HTR-8/SVneo (cell line): ENCODE data around the gene PARD6B.
"Not testable (repeated sequence)": the region's sequence is repeated elsewhere in the genome, so short reads cannot be mapped to it uniquely, and the experiment has no call there.

Experiments used
- DNase-seq: peaks from one replicate; pipeline ENCODE4 v3.0.0; 2011; ENCODE audit warnings: low spot score, mixed read lengths; ENCODE audit not compliant: insufficient read length
- FAIRE-seq: peaks from 2 replicates; lab custom pipeline; 2011; peaks lifted over from hg19 to GRCh38; lab: Jason Lieb, UNC

PARD6B gene

GRCh38 chr20:50731055-50731929 lies at the start of gene PARD6B:
Gene PARD6B, plus strand, starts transcription at chr20:50731580. Its CDS starts 207 bp downstream, at chr20:50731787.
- DNase-seq: peak; percentile 100
- peak; percentile 100 for FAIRE-seq

GRCh38 chr20:50682065-50682464 lies 49.3 kb upstream of the PARD6B start:
- FAIRE-seq (peak; percentile 92), DNase-seq (no peak)

GRCh38 chr20:50682947-50683530 lies 48.3 kb upstream of the PARD6B start:
- FAIRE-seq: no peak
- no peak for DNase-seq

GRCh38 chr20:50683570-50683969 lies 47.8 kb upstream of the PARD6B start:
- no peak for FAIRE-seq
- DNase-seq: no peak

GRCh38 chr20:50686821-50687220 lies 44.6 kb upstream of the PARD6B start:
- no peak for FAIRE-seq

GRCh38 chr20:50688256-50688975 lies 43.0 kb upstream of the PARD6B start:
- DNase-seq (no peak), FAIRE-seq (no peak)

More at GRCh38 chr20:50686821-50687220, 44.6 kb upstream of the PARD6B start:
- no peak for DNase-seq

- no peak for FAIRE-seq
Measured at GRCh38 chr20:50689864-50690649, 41.3 kb upstream of the PARD6B start.

GRCh38 chr20:50690650-50691572 lies 40.5 kb upstream of the PARD6B start, which contains the start of gene RIPOR3:
Gene RIPOR3, minus strand, starts transcription at chr20:50691542. Its CDS starts 414 bp downstream, at chr20:50691128.
- FAIRE-seq: no peak

More at GRCh38 chr20:50689864-50690649, 41.3 kb upstream of the PARD6B start:
- DNase-seq: no peak

GRCh38 chr20:50691573-50692551 lies 39.5 kb upstream of the PARD6B start:
- FAIRE-seq (no peak), DNase-seq (no peak)

More at GRCh38 chr20:50690650-50691572, 40.5 kb upstream of the PARD6B start, which contains the start of gene RIPOR3:
- no peak for DNase-seq

- DNase-seq (no peak), FAIRE-seq (no peak)
Measured at GRCh38 chr20:50692552-50692933, 38.8 kb upstream of the PARD6B start.

GRCh38 chr20:50693001-50693400 lies 38.4 kb upstream of the PARD6B start:
- FAIRE-seq (no peak), DNase-seq (no peak)

GRCh38 chr20:50694379-50695134 lies 36.8 kb upstream of the PARD6B start:
- FAIRE-seq: no peak
- DNase-seq: no peak

- no peak for FAIRE-seq
- DNase-seq: no peak
Measured at GRCh38 chr20:50695135-50695872, 36.1 kb upstream of the PARD6B start.

- not testable (repeated sequence) for FAIRE-seq, DNase-seq
Measured at GRCh38 chr20:50698255-50698654, 33.1 kb upstream of the PARD6B start.

- DNase-seq: no peak
- FAIRE-seq: no peak
Measured at GRCh38 chr20:50699688-50700087, 31.7 kb upstream of the PARD6B start.
